Measurements from ENCODE around the gene ZSCAN21.

Gene ZSCAN21

DNA sequence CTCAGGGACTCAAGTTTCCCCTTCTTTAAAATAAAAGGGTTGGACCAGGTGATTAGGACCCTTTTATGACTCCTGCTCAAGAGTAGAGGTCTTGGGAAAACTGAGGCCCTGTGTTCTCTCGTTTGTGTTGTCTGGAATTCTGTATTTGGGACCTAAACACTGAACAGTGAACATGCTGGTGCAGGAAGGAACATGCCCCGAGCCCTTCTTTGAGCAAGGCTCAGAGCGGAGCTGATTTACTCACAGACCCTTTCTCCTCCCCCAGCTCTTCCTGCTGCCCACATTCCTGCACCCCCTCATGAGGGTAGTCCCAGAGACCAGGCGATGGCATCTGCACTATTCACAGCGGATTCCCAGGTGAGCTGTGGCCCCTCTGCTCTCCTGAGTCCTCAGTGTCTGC is 20.0 kb upstream of the ZSCAN21 start:
- no peak for DNase-seq

DNA sequence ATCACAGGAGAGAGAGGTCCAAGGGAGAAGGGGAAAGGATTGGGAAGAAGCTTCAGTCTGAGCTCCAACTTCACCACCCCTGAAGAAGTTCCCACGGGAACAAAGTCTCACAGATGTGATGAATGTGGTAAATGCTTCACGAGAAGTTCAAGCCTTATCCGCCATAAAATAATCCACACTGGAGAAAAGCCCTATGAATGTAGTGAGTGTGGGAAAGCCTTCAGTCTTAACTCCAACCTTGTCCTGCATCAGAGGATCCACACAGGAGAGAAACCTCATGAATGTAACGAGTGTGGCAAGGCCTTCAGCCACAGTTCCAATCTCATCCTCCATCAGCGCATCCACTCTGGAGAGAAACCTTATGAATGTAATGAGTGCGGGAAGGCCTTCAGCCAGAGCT is 16.0 kb upstream of the ZSCAN21 start:
- no peak for DNase-seq

DNA sequence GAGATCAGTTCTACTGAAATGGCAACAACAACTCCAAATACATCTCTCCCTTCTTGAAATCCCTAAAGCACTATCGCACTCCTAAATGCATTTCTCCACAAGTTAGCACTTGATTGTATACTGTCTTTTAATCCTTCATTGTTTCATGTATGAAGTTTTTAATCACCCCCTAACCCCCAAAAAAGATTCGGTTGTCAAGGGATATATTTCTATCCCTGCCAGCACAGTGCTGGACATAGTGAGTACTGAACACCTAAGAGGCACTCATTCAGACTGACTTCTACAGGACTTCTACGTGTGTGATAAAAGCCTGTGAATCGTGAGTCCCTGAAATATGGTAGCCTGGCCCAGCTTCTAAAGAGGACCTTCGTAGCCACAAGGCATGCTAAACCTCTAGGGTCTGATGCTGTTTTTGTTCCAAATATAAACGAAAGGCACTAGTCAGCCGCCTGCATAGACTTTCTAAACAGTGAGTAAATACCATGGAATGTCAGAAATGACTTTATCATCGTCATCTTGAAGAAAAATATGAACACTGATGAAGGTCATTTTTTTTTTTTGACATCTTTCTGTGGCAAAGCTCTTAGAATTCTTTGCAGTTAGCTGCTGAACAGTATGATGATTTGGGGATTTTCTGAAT is 14.6 kb upstream of the ZSCAN21 start:
- DNase-seq: no peak

DNA sequence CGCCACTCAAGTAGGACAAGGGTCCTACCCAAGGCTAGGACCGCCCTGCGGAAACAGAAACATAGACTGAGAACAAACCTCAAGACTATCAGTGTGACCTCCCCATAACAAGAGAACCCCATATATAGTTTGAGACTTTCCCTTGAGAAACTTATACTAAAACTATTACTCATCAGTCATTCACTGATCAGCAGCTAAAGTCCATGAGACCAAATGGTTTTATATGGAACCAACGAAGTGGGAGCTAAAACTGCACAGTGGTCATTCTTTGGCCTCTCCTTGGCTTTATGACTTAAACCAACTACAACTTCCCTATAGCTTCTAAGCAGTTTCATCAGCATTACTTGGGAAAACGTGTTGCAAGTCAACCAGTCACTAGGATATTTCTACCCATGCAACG is 13.7 kb upstream of the ZSCAN21 start:
- DNase-seq: no peak

DNA sequence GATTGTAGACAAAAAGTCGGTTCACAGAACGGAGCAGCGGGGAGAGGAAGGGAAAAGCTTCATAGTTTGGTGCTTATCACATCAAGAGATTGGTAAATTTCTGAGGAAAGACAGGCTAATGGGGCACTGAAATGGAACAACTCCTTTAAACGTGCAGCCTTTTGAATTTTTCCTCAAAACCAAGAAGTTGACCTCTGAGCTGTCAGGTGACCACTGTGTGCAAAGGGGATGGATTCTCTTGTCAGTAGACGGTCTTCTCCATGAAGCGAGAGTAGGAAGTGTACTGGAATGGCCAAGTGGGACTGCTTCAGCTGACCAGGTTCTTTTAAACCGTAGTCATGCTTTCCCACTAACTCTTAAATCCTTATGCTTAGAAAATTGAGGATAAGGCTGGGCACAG is 11.2 kb upstream of the ZSCAN21 start:
- no peak for DNase-seq

DNA sequence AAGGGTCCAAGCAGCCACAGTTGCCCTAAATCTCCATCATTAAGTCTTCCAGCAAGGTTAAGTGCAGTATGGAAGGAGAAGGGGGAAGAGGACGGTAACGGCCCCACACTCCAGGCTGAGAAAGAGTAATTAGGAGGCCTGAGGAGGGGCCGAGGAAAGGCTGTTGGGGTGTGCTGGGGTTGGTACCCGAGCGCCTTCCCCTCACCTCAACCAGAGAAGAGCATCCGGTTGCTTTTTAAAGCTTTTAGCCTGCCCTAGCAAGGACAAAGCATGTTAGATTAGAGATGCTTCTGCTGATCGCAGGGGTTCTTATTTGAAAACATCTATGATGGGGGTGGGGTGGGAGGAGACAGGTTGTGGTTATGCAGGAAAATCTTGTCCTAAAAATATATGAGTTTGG is 9.0 kb upstream of the ZSCAN21 start:
- no peak for DNase-seq

DNA sequence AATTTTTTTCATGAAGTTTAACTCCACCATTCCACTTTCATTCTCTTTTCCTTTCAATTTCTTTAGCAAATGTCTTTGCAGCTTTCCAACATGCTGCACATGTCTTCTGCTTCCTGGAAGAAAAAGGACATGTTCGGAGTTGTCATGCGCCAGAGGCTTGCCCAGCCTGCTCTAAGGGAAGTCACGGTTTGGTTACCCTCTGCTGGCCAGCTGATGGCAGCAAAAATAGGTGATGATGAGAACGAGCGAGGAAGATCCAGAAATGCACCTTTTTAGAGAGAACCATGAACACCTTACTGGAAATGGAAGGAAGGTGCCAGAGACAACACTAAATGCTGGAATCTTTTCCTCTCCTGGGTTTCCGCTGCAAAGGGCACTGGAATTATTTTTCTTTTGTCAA is 4.9 kb upstream of the ZSCAN21 start:
- no peak for DNase-seq

DNA sequence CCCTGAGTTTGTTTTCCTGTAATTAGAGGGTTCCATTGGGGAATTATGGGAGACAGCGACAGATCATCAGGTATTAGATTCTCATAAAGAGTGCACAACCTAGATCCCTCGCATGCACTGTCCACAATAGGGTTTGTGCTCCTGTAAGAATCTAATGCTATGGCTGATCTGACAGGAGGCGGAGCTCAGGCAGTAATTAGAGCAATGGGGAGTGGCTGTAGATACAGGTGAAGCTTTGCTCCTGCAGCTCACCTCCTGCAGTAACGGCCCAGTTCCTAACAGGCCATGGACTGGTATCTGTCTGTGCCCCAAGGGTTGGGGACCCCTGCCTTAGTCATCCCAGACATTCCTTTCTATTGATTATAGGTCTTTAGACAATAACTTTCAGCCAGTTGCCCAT is 894 bp upstream of the ZSCAN21 start:
- DNase-seq: no peak

DNA sequence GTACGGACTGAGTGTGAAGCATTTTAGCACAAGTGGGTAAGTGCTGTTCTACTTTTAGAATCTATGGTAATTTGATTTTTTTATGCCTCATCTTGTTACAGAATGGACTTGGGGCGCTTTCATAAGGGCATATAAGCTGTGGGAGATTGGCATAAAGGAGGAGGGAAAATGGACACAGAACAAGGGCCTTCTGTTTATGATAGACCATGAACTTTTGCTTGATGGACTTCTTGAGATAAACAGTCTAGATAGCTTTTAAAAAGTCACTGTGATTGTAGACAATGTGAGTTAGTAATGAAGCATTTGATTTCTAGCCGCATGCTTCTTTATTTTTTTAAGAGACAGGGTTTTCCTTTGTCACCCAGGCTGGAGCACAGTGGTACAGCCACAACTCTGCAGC is 2.0 kb downstream of the ZSCAN21 start:
- no peak for DNase-seq

DNA sequence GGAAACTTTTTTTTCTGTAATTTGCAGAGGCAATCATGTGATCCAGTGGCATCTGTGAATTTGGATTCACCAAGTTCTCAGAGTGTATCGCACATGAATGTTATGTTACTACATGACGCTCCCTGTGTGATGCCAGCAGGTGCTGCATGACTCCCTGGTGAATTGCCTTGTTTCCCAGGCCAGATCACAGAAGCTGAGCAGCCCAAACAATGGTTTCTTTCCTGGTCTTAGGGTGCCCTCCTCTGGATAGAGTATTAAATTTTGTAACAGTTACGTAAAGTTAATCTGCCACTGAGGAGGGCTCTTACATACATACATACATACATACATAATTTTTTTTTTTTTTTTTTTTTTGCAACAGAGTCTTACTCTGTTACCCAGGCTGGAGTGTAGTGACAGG is 3.6 kb downstream of the ZSCAN21 start:
- no peak for DNase-seq

DNA sequence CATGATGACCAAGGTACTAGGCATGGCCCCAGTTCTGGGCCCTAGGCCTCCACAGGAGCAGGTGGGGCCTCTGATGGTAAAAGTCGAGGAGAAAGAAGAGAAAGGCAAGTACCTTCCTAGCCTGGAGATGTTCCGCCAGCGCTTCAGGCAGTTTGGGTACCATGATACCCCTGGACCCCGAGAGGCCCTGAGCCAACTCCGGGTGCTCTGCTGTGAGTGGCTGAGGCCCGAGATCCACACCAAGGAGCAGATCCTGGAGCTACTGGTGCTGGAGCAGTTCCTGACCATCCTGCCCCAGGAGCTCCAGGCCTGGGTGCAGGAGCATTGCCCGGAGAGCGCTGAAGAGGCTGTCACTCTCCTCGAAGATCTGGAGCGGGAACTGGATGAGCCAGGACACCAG is 7.4 kb downstream of the ZSCAN21 start:
- no peak for DNase-seq

DNA sequence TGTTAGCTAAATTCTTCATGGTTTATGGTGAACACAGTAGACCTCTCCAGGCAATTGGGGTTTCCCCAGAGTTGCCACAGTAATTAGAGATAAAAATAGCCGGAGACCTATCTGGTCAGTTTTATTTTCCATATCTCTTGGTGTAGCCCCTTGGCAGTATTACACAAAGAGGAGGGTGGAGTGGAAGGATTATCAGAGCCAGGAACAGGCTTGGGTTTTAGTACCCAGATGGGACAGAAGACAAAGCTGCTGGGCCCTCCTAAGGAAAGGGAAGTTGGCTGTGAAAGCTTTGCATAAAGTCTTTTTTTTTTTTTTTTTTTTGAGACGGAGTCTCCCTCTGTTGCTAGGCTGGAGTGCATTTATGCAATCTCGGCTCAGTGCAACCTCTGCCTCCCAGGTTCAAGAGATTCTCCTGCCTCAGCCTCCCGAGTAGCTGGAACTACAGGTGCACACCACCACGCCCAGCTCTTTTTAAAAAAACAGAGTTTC is 9.7 kb downstream of the ZSCAN21 start:
- DNase-seq: no peak

DNA sequence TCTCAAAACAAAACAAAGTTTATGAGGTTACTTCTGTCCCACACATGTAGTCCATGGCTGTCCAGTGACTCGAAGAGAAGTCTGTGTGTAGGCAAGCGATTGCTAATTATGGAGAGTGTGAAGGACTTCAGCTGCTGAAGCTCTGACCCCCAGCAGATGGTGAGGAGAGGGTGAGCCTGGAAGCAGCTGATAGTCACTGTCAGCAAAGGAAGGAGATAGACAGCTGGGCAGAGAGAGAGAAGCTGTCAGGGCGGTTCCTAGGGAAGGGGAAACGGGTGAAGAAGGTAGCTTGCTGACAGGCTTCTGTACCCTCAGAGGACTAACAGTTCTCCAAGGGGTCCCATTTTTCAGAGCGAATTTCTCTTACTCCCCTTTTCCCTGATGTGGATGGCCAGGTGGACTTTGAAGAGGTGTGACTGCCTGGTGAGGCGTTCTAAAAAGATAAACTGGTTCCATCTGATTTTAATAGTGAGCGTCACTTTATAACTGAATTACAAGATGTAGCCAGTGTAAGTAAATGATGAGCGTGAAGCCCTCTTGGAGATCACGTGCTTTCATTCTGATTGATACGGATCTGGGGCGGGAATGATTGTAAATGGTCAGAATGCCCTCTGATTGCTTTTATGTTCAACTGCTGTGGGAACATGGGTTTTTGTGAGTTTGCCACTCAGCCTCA is 12.1 kb downstream of the ZSCAN21 start:
- DNase-seq: no peak

DNA sequence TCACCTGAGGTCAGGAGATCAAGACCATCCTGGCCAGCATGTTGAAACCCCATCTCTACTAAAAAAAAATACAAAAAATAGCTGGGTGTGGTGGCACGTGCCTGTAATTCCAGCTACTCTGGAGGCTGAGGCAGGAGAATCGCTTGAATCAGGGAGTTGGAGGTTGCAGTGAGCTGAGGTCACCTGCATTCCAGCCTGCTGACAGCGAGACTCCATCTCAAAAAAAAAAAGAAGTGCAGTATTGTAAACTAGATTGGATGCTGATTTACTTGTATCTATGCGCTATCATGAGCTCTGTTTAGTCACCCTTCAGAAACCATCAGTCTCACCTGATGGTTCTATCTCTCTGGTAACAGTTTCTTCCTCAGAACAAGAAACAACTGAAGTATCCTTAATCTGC is 13.8 kb downstream of the ZSCAN21 start:
- no peak for DNase-seq

DNA sequence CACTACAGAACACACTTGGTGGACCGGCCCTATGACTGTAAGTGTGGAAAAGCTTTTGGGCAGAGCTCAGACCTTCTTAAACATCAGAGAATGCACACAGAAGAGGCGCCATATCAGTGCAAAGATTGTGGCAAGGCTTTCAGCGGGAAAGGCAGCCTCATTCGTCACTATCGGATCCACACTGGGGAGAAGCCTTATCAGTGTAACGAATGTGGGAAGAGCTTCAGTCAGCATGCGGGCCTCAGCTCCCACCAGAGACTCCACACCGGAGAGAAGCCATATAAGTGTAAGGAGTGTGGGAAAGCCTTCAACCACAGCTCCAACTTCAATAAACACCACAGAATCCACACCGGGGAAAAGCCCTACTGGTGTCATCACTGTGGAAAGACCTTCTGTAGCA is 14.6 kb downstream of the ZSCAN21 start:
- DNase-seq: no peak

DNA sequence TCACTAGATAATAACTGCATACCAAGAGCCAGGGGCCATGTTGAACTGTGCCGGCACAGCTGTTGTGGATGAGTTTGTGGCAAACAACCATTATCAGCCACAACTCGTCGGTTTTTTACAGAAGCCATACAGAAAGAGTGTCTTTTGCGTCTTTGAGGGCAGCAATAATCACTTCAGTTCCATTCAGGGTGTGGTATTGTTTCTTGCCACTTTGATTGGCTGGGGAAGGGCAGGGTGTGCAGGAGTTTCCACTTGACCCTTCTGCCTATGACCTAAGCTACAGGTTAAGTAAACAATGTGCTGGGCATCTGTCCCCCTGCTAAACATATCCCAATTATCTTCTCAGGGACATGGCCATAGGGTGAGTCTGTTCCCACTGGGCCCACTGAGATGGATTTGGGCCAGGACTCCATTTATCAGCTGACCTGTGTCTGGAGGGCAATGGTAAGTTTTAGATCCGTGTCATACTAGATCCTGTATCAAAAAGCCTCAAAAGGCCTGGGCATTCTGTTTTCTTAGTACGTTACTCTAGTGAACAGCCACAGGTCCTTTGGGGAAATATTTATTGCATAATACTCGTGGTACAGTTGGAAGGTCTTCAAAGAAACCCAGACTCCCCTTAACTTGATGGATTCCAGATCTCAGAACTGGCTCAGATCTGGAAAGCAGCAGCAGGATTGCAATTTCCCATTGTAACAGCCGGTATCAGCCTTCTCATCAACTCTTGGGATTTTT is 16.0 kb downstream of the ZSCAN21 start:
- no peak for DNase-seq

DNA sequence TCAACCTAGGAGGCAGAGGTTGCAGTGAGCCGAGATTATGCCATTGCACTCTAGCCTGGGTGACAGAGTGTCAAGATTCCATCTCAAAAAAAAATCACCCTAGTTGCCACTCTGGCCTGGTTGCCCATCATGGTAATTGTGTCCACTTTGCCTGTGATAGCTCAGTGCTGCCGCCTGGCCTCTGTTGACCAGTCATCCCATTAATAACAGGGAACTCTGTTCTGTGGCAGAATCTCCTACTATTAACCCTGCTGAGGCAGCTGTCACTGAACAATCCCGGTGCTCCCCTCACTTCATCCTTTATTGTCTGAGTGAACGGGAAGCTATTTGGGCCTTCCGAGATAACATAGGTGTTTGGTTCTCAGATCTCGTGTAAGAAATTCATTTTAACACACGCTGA is 17.4 kb downstream of the ZSCAN21 start:
- no peak for DNase-seq

DNA sequence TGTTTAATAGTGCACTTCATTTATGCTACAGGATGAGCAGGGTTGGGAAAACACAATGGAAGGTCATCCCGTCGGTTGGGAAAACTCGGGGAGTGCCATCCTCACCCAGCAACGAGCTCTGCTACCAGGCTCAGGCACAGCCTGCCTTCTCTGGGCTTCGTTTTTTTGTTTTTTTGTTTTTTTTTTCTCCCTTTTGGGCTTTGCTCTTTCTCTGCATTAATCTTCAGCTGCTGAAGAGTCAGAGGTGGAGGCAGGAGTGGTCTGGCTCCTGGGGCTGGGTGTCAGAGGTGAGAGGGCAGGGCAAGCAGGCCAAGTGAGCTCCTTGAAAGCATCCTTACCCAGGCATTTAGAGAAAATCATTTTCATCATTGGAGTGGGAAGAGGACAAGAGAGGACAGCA is 20.4 kb downstream of the ZSCAN21 start:
- DNase-seq: no peak

DNA sequence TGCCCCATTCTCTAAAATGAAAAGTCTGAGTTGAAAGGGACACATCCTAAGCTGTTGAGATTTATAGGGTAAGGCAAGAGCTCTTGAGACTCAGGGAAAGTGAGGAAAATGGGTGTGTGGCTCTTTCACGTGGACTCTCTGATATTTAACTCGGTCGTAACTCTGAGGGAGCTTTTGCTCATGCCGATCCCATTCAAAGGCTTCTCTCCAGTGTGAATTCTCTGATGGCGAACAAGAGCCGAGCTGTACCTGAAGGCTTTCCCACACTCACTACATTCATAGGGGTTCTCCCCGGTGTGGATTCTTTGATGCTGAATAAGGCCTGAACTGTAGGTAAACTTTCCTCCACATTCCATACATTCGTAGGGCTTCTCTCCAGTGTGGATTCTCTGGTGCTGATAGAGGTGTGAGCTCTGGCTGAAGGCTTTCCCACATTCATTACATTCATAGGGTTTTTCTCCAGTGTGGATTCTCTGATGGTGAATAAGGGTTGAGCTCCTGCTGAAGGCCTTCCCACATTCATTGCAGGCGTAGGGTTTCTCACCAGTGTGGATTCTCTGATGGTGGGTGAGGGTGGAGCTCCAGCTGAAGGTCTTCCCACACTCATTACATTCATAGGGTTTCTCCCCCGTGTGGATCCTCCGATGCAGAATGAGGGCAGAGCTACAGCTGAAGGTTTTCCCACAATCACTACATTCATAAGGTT is 21.6 kb downstream of the ZSCAN21 start:
- no peak for DNase-seq

DNA sequence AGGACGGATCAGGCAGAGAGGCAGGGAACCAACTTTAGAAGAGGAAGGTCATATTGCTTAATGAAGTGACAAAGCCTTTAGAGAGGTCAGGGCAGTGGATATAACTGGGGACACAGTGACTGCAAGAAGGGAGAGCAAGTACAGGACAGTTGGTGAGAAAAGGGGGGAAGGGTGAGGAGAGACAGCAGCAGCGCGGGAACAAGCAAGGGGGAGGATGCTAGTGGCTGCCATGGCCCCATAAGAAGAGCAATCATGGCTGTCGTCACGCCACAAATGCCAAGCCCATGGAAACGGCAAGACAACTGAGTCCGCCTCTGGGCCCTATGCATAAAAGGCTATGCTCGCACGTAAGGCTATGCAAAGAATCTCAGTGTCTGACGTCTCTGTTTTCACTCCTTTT is 22.9 kb downstream of the ZSCAN21 start:
- no peak for DNase-seq

DNA sequence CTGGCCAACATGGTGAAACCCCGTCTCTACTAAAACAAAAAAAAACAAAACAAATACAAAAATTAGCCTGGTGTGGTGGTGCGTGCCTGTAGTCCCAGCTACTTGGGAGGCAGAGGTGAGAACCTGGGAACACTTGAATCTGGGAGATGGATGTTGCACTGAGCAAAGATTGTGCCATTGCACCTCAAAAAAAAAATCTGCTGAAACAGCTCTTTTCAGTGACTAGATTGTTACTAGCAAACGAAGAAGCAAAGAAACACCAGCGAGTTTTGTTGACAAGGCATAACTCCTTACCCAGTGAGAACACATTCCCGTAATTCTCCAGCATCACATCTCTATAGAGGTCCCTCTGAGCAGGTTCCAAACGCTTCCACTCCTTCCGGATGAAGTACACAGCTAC is 25.3 kb downstream of the ZSCAN21 start:
- DNase-seq: no peak

DNA sequence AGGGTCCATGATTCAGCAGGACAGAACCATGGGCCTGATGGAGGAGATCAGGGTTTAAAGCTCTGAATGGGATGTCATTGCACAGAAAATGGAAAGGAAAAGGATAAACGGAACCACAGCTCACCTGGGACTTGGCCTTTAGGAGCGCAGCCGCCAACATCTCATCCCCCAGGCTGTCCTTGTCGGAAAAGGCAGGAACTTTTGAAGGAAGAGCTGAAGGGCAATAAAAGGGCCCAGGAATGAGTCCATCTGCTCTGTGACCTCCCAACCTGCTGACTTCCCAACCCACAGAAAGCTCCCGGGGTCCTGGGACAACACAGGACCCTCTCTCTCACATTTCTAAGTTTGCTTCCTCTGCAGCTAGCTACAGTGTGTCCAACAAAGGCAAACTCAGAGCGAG is 25.8 kb downstream of the ZSCAN21 start:
- DNase-seq: no peak

DNA sequence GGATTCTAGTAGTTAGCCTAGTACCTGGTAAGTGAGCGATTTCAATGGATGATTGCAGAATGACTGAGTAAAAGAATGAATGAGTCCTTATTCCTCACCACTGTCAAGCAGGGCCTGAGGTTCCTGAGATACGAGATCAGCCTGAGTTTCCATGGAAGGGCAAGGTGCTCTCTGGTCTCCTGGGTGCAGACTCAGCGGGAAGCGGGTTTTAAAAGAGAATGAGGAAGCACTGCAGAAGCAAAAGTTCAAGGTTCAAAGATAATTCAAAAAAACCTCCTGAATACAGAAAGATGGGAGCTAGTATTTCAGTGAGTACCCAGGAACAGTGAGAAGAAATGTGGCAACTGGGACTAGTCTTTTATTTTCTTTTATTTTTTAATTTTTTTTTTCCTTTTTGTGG is 27.6 kb downstream of the ZSCAN21 start:
- no peak for DNase-seq
